Hematopoietic multipotent progenitor cell treated with erythropoietin and hydrocortisone succinate and interleukin-3 and kit ligand, for 15 days (in vitro differentiated cells): ENCODE results near the gene RAD21L1.
"Not testable (repeated sequence)": the region's sequence is repeated elsewhere in the genome, so short reads cannot be mapped to it uniquely, and the experiment has no call there.

ENCODE experiments used
- DNase-seq: peaks from one replicate; pipeline ENCODE4 v3.0.0-alpha.2; 2015; ENCODE audit warnings: low spot score

Gene RAD21L1

GRCh38 chr20:1229541-1229940, 3.7 kb downstream of the RAD21L1 start:
- DNase-seq = no peak

- DNase-seq = no peak
Observed at GRCh38 chr20:1232286-1233111, 6.7 kb downstream of the RAD21L1 start.

- no peak for DNase-seq
Observed at GRCh38 chr20:1240549-1240948, 14.7 kb downstream of the RAD21L1 start.

GRCh38 chr20:1241456-1241855, 15.6 kb downstream of the RAD21L1 start:
- DNase-seq = no peak

GRCh38 chr20:1242099-1242498, 16.3 kb downstream of the RAD21L1 start:
- DNase-seq = no peak

GRCh38 chr20:1242530-1242929, 16.7 kb downstream of the RAD21L1 start:
- no peak for DNase-seq

GRCh38 chr20:1245578-1245977, 19.7 kb downstream of the RAD21L1 start:
- DNase-seq = no peak

GRCh38 chr20:1247689-1248088, 21.8 kb downstream of the RAD21L1 start:
- DNase-seq = no peak

GRCh38 chr20:1250282-1250681, 24.4 kb downstream of the RAD21L1 start:
- not testable (repeated sequence) for DNase-seq

GRCh38 chr20:1252416-1252815, 26.6 kb downstream of the RAD21L1 start:
- no peak for DNase-seq

GRCh38 chr20:1254254-1254653, 28.4 kb downstream of the RAD21L1 start:
- DNase-seq = no peak

- DNase-seq = no peak
Observed at GRCh38 chr20:1255675-1256074, 29.8 kb downstream of the RAD21L1 start.

GRCh38 chr20:1263853-1264252, 38.0 kb downstream of the RAD21L1 start:
- no peak for DNase-seq

GRCh38 chr20:1264727-1265126, 38.9 kb downstream of the RAD21L1 start:
- no peak for DNase-seq

- DNase-seq = no peak
Observed at GRCh38 chr20:1265226-1265915, 39.5 kb downstream of the RAD21L1 start.

GRCh38 chr20:1265916-1266166, 40.0 kb downstream of the RAD21L1 start:
- no peak for DNase-seq

- no peak for DNase-seq
Observed at GRCh38 chr20:1266167-1266973, 40.5 kb downstream of the RAD21L1 start, which contains the start of gene SNPH. TSS of gene SNPH (plus strand) at chr20:1266294. CDS start at chr20:1296240, 29,946 bp downstream.

- DNase-seq = no peak
Observed at GRCh38 chr20:1267161-1267560, 41.3 kb downstream of the RAD21L1 start.

- no peak for DNase-seq
Observed at GRCh38 chr20:1267809-1268374, 42.0 kb downstream of the RAD21L1 start.

- no peak for DNase-seq
Observed at GRCh38 chr20:1269235-1269634, 43.4 kb downstream of the RAD21L1 start.

GRCh38 chr20:1269850-1270249, 44.0 kb downstream of the RAD21L1 start:
- no peak for DNase-seq

- DNase-seq = no peak
Observed at GRCh38 chr20:1272368-1273100, 46.7 kb downstream of the RAD21L1 start.
